ENCODE data around the gene PLEKHM3. TPM values are rescaled to one million over a fixed set of nuclear protein-coding genes. Genes with fewer than 3 reads are reported as not detected.

Gene PLEKHM3
- total and polyA plus RNA-seq, 2 of the 13 experiments (the other 11 are each of a cell fraction or from before 2014, with no cell fraction given) = 4.5 to 4.7 TPM

DNA sequence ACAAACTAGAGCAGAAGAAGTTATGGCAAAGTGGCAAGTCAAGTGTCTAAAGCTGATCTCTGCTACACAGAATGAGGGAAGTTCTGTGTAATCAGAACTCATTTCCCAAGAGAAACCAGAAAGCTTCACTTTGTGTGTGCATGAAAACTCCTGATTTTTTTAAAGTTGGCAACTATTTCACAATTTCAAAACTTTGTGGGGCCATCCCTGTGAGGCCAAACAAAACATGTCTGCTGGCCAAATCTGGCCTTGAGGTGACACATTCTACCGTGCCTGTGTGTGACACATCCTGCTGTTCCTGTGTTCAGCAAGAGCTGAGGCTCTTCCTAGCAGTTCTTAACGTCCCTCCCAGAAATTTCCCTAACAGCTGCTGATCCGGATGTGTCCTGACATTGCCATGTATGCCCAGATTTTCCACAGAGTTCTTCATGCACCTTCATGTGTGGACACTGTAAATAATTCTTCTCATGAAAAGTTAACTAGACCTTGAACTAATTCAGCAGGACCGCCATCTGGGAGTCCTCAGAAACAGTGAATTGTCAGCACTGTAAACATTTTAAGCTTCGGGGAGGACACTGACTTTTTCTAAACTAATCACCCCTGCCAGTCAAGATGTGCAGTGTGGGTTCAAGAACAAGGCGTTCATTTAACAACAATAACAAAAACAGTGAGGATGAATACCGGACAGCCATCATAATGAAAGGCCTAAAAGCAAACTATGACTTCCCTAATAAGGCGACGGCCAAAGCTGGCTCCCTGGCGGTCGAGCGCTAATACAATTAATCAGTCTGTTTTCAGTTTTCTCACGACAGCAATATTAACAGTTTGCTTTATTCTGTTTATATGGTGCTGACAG lies 99.0 kb downstream of the PLEKHM3 start (continued):
- TF ChIP-seq, protein P1, sequence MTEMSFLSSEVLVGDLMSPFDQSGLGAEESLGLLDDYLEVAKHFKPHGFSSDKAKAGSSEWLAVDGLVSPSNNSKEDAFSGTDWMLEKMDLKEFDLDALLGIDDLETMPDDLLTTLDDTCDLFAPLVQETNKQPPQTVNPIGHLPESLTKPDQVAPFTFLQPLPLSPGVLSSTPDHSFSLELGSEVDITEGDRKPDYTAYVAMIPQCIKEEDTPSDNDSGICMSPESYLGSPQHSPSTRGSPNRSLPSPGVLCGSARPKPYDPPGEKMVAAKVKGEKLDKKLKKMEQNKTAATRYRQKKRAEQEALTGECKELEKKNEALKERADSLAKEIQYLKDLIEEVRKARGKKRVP (CRISPR knock-in tag; IDR thresholded peaks at IDR 0.05) = peak in 1 of 2 experiments; percentile 44; a peak in 2 of 4 replicates
- TF ChIP-seq PTBP1 (IDR thresholded peaks at IDR 0.05; ENCODE audit: low read depth, low read length, poor library complexity, severe bottlenecking) (no peak), RBAK (CRISPR knock-in tag; IDR thresholded peaks at IDR 0.05) (0 out of 2 replicates have a peak, but pooled peaks have one; percentile 39), SMC3 (IDR thresholded peaks at IDR 0.05; ENCODE audit: low read length) (peak; percentile 49), ARNT (IDR thresholded peaks at IDR 0.05) (no peak), TEAD2 (CRISPR knock-in tag; IDR thresholded peaks at IDR 0.05) (no peak), SRSF4 (IDR thresholded peaks at IDR 0.05; ENCODE audit: low read depth, low read length, poor library complexity, severe bottlenecking) (no peak), PHF5A (CRISPR knock-in tag; IDR thresholded peaks at IDR 0.05; ENCODE audit: low read depth, unreplicated experiment) (peak; percentile 26), YY1 (IDR thresholded peaks at IDR 0.05; ENCODE audit: insufficient read depth, insufficient replicate concordance, low read depth, low read length) (peak; percentile 75), ELF3 (CRISPR knock-in tag; IDR thresholded peaks at IDR 0.05) (peak; percentile 83), SALL1 (CRISPR knock-in tag; IDR thresholded peaks at IDR 0.05) (peak; percentile 98), ZNF260 (CRISPR knock-in tag; IDR thresholded peaks at IDR 0.05; ENCODE audit: borderline replicate concordance, low read depth) (no peak), SP140L (CRISPR knock-in tag; IDR thresholded peaks at IDR 0.05; ENCODE audit: borderline replicate concordance) (peak; percentile 54; the same call in 1 of the 2 replicates), RORA (CRISPR knock-in tag; IDR thresholded peaks at IDR 0.05) (no peak), ZBTB42 (CRISPR knock-in tag; IDR thresholded peaks at IDR 0.05) (no peak), PCBP1 (IDR thresholded peaks at IDR 0.05; ENCODE audit: borderline replicate concordance, low read depth, low read length) (no peak), NR1H2 (CRISPR knock-in tag; IDR thresholded peaks at IDR 0.05; ENCODE audit: borderline replicate concordance, low read depth) (no peak), ZKSCAN1 (IDR thresholded peaks at IDR 0.05; ENCODE audit: low read length) (peak; percentile 64; the same call in 1 of the 2 replicates)
- TF ChIP-seq, protein P2, sequence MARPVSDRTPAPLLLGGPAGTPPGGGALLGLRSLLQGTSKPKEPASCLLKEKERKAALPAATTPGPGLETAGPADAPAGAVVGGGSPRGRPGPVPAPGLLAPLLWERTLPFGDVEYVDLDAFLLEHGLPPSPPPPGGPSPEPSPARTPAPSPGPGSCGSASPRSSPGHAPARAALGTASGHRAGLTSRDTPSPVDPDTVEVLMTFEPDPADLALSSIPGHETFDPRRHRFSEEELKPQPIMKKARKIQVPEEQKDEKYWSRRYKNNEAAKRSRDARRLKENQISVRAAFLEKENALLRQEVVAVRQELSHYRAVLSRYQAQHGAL (CRISPR knock-in tag; IDR thresholded peaks at IDR 0.05; ENCODE audit: not compliant biosample characterization) = no peak
- TF ChIP-seq, protein P3, sequence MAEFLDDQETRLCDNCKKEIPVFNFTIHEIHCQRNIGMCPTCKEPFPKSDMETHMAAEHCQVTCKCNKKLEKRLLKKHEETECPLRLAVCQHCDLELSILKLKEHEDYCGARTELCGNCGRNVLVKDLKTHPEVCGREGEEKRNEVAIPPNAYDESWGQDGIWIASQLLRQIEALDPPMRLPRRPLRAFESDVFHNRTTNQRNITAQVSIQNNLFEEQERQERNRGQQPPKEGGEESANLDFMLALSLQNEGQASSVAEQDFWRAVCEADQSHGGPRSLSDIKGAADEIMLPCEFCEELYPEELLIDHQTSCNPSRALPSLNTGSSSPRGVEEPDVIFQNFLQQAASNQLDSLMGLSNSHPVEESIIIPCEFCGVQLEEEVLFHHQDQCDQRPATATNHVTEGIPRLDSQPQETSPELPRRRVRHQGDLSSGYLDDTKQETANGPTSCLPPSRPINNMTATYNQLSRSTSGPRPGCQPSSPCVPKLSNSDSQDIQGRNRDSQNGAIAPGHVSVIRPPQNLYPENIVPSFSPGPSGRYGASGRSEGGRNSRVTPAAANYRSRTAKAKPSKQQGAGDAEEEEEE (CRISPR knock-in tag; IDR thresholded peaks at IDR 0.05; ENCODE audit: borderline replicate concordance) = no peak
- TF ChIP-seq, protein P4, sequence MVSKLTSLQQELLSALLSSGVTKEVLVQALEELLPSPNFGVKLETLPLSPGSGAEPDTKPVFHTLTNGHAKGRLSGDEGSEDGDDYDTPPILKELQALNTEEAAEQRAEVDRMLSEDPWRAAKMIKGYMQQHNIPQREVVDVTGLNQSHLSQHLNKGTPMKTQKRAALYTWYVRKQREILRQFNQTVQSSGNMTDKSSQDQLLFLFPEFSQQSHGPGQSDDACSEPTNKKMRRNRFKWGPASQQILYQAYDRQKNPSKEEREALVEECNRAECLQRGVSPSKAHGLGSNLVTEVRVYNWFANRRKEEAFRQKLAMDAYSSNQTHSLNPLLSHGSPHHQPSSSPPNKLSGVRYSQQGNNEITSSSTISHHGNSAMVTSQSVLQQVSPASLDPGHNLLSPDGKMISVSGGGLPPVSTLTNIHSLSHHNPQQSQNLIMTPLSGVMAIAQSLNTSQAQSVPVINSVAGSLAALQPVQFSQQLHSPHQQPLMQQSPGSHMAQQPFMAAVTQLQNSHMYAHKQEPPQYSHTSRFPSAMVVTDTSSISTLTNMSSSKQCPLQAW (CRISPR knock-in tag; IDR thresholded peaks at IDR 0.05) = peak; percentile 92
- TF ChIP-seq, protein P5, sequence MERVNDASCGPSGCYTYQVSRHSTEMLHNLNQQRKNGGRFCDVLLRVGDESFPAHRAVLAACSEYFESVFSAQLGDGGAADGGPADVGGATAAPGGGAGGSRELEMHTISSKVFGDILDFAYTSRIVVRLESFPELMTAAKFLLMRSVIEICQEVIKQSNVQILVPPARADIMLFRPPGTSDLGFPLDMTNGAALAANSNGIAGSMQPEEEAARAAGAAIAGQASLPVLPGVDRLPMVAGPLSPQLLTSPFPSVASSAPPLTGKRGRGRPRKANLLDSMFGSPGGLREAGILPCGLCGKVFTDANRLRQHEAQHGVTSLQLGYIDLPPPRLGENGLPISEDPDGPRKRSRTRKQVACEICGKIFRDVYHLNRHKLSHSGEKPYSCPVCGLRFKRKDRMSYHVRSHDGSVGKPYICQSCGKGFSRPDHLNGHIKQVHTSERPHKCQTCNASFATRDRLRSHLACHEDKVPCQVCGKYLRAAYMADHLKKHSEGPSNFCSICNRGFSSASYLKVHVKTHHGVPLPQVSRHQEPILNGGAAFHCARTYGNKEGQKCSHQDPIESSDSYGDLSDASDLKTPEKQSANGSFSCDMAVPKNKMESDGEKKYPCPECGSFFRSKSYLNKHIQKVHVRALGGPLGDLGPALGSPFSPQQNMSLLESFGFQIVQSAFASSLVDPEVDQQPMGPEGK (CRISPR knock-in tag; IDR thresholded peaks at IDR 0.05) = peak; percentile 66

Measured in HepG2 (cell line).